ENCODE measurements around the gene PLOD2. TPM values are rescaled to one million over a fixed set of nuclear protein-coding genes. Genes with fewer than 3 reads are reported as not detected.

PLOD2 gene
- total RNA-seq, 3 donors from 2014 or later, result 92.9 to 113 (median 101) TPM

- intact Hi-C loops (cut with DNase I, micrococcal nuclease), result no loop called here
- no peak for ATAC-seq
Measured at GRCh38 chr3:146163584-146163983, 2.6 kb upstream of the PLOD2 start.

GRCh38 chr3:146162561-146162960 lies 1.6 kb upstream of the PLOD2 start:
- no peaks in the 10 kb centered on the region for H3K9me3 ChIP-seq
- H3K4me3 ChIP-seq, result no peak overlapping the region
- DNase-seq, result no peak
- H3K36me3 ChIP-seq (ENCODE audit: low read depth), result no peaks in the 10 kb centered on the region
- H3K4me1 ChIP-seq (ENCODE audit: low read depth), result peaks cover 15% of the 10 kb centered on the region
- TF ChIP-seq CTCF (IDR thresholded peaks at IDR 0.05), result no peak
- intact Hi-C loops (cut with DNase I, micrococcal nuclease), result no loop called here
- ATAC-seq, result no peak

More at GRCh38 chr3:146163584-146163983, 2.6 kb upstream of the PLOD2 start:
- Histone ChIP-seq H3K4me3 (no peak overlapping the region), H3K36me3 (ENCODE audit: low read depth) (no peaks in the 10 kb centered on the region), H3K9me3 (no peaks in the 10 kb centered on the region), H3K4me1 (ENCODE audit: low read depth) (peaks cover 11% of the 10 kb centered on the region)
- DNase-seq, result no peak
- no peak for TF ChIP-seq CTCF (IDR thresholded peaks at IDR 0.05)

- Histone ChIP-seq H3K9me3 (no peaks in the 10 kb centered on the region), H3K4me1 (ENCODE audit: low read depth) (peaks cover 19% of the 10 kb centered on the region), H3K36me3 (ENCODE audit: low read depth) (no peaks in the 10 kb centered on the region), H3K4me3 (peak overlapping the region; percentile 61)
- DNase-seq (peak; percentile 45 to 72 (median 56)), ATAC-seq (peak; percentile 28)
- no peak for TF ChIP-seq CTCF (IDR thresholded peaks at IDR 0.05)
- intact Hi-C loops (cut with DNase I, micrococcal nuclease), result no loop called here
Measured at GRCh38 chr3:146161663-146162002, 649 bp upstream of the PLOD2 start.

GRCh38 chr3:146160321-146160963 lies 542 bp downstream of the PLOD2 start:
- intact Hi-C loops (cut with DNase I, micrococcal nuclease), result no loop called here
- peak; percentile 24 for TF ChIP-seq CTCF (IDR thresholded peaks at IDR 0.05)
- Histone ChIP-seq H3K36me3 (ENCODE audit: low read depth) (no peaks in the 10 kb centered on the region), H3K4me3 (peak overlapping the region; percentile 61), H3K9me3 (no peaks in the 10 kb centered on the region), H3K4me1 (ENCODE audit: low read depth) (peaks cover 17% of the 10 kb centered on the region)
- ATAC-seq, result peak; percentile 49
- DNase-seq, result peak; percentile 58 to 68 (median 59)

GRCh38 chr3:146159616-146160320 lies 1.2 kb downstream of the PLOD2 start:
- DNase-seq (no peak), ATAC-seq (no peak)
- peaks cover 20% of the 10 kb centered on the region for H3K4me1 ChIP-seq (ENCODE audit: low read depth)
- H3K36me3 ChIP-seq (ENCODE audit: low read depth), result no peaks in the 10 kb centered on the region
- no peak for TF ChIP-seq CTCF (IDR thresholded peaks at IDR 0.05)
- intact Hi-C loops (cut with DNase I, micrococcal nuclease), result no loop called here
- H3K9me3 ChIP-seq, result no peaks in the 10 kb centered on the region
- peak overlapping the region; percentile 61 for H3K4me3 ChIP-seq

Measured in mucosa of descending colon (tissue), 3 donors.